CD4-positive, alpha-beta T cell (primary cell): ENCODE results near the gene PLEKHN1. TPM values are rescaled to one million over a fixed set of nuclear protein-coding genes. Genes with fewer than 3 reads are reported as not detected.

Experiments used
- ATAC-seq: fragments of 200-7000 bp; cut with Tn5 transposase; one replicate; pipeline ENCODE4 v1.10.0; 2022; ENCODE audit warnings: mild to moderate bottlenecking; ENCODE audit not compliant: poor library complexity
- CTCF ChIA-PET: fragments of 350-600 bp; sonication (Branson Sonifier 250); formaldehyde crosslinking; loops from one replicate; lab custom pipeline; 2021; ENCODE audit warnings: antibody characterized with exemption, inconsistent platforms; lab: Charles Lee
- POLR2A ChIA-PET: fragments of 350-600 bp; sonication (Branson Sonifier 250); formaldehyde crosslinking; loops from one replicate; lab custom pipeline; 2021; ENCODE audit warnings: antibody characterized with exemption, inconsistent platforms; lab: Charles Lee
- DNase-seq, 14 experiments: peaks; one replicate each; pipeline ENCODE4 v3.0.0-alpha.2; 2013 to 2020; ENCODE audit warnings: mixed read lengths in 2 of 14
- H3K27ac ChIP-seq, 2 donors: one replicate each; pipeline versions ENCODE4 v1.5.1 to v1.7.0; 2013; ENCODE audit warnings: low read length in 2 of 2, low read depth in 1 of 2, mild to moderate bottlenecking in 1 of 2
- H3K27me3 ChIP-seq, 2 experiments: 1 replicate in 1 of 2; 2 replicates in 1 of 2; pipeline versions ENCODE4 v1.6.1 to v1.7.0; 2013; ENCODE audit warnings: low read length in 2 of 2, control low read depth in 1 of 2, mild to moderate bottlenecking in 1 of 2, moderate library complexity in 1 of 2; ENCODE audit not compliant: insufficient read depth in 2 of 2, control insufficient read depth in 1 of 2
- H3K36me3 ChIP-seq: one replicate; pipeline ENCODE4 v1.6.1; 2013; ENCODE audit warnings: low read length, control low read depth; ENCODE audit not compliant: insufficient read depth
- H3K4me1 ChIP-seq: one replicate; pipeline ENCODE4 v1.6.1; 2013; ENCODE audit warnings: low read length, control low read depth; ENCODE audit not compliant: insufficient read depth
- H3K4me3 ChIP-seq: one replicate; pipeline ENCODE4 v1.5.1; 2013; ENCODE audit warnings: mild to moderate bottlenecking, low read length, moderate library complexity
- H3K9me3 ChIP-seq, 2 experiments: 1 replicate in 1 of 2; 2 replicates in 1 of 2; pipeline versions ENCODE4 v1.6.1 to v1.7.0; 2013; ENCODE audit warnings: low read length in 2 of 2, mild to moderate bottlenecking in 2 of 2, control low read depth in 1 of 2, moderate library complexity in 1 of 2; ENCODE audit not compliant: control insufficient read depth in 1 of 2, insufficient read depth in 1 of 2
- H3K27ac Mint-ChIP-seq: one replicate; pipeline ENCODE4 v1.8.0; 2020; ENCODE audit warnings: mixed read lengths
- H3K27me3 Mint-ChIP-seq: one replicate; pipeline ENCODE4 v1.8.0; 2021; ENCODE audit warnings: mixed read lengths
- H3K36me3 Mint-ChIP-seq: one replicate; pipeline ENCODE4 v1.8.0; 2021; ENCODE audit warnings: low read depth, mixed read lengths
- H3K4me1 Mint-ChIP-seq: one replicate; pipeline ENCODE4 v1.8.0; 2021; ENCODE audit warnings: low read depth, mixed read lengths
- H3K4me3 Mint-ChIP-seq: one replicate; pipeline ENCODE4 v1.8.0; 2020; ENCODE audit warnings: mild to moderate bottlenecking, mixed read lengths
- H3K9me3 Mint-ChIP-seq: one replicate; pipeline ENCODE4 v1.8.0; 2020; ENCODE audit warnings: mixed read lengths
- intact Hi-C, 2 experiments: fragments of 100-400 bp; cut with DNase I in 1 of 2; cut with micrococcal nuclease in 1 of 2; formaldehyde crosslinking; loops; one replicate each; pipeline versions ENCODE4 v1.15.1 to v1.9.0; 2023 to 2025; cut with DNase I, micrococcal nuclease
- total RNA-seq, 174 experiments: library from RNA in 2 of 174; stranded (reverse) in 2 of 174; gene quantifications; one replicate each; pipeline ENCODE4 v1.2.3 and lab custom pipeline; 2021 to 2026
- TF ChIP-seq, protein P1 (sequence below): fragments of 200-600 bp; IDR thresholded peaks from one replicate; pipeline ENCODE4 v1.8.0; 2022; ENCODE audit warnings: antibody characterized with exemption, mild to moderate bottlenecking

Gene PLEKHN1
- total RNA-seq, 2 experiments from 2014 or later, result 0.69 to 0.95 TPM

DNA sequence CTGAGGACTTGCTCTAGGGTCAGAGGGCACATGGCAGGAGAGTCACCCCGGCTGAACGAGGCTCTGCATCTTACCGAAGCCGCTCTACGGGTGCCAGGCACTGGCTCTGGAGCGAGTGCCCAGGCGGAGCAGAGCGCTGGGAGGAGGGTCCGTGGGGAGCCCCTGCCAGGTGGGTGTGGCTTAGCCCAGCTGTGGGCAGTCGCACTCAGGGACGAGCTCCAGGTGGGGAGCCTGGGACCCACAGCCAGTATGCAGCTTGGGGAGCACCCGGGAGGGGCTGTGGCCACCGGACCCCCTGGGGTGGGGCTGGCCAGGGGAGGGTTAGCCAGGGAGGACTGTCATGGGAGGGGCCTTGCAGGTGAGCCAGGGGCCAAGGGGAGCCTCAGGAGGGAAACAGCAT, 57.4 kb downstream of the PLEKHN1 start:
- DNase-seq (no peak), ATAC-seq (no peak)
- H3K36me3 Mint-ChIP-seq, result no peaks in the 10 kb centered on the region
- TF ChIP-seq, protein P1, sequence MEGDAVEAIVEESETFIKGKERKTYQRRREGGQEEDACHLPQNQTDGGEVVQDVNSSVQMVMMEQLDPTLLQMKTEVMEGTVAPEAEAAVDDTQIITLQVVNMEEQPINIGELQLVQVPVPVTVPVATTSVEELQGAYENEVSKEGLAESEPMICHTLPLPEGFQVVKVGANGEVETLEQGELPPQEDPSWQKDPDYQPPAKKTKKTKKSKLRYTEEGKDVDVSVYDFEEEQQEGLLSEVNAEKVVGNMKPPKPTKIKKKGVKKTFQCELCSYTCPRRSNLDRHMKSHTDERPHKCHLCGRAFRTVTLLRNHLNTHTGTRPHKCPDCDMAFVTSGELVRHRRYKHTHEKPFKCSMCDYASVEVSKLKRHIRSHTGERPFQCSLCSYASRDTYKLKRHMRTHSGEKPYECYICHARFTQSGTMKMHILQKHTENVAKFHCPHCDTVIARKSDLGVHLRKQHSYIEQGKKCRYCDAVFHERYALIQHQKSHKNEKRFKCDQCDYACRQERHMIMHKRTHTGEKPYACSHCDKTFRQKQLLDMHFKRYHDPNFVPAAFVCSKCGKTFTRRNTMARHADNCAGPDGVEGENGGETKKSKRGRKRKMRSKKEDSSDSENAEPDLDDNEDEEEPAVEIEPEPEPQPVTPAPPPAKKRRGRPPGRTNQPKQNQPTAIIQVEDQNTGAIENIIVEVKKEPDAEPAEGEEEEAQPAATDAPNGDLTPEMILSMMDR, result no peak
- Histone ChIP-seq H3K27me3 (peaks cover 0 to 2% of the 10 kb centered on the region in 2 experiments), H3K27ac (no peak overlapping the region), H3K4me1 (peaks cover 30% of the 10 kb centered on the region), H3K4me3 (no peak overlapping the region), H3K9me3 (no peaks in the 10 kb centered on the region), H3K36me3 (no peaks in the 10 kb centered on the region)
- CTCF ChIA-PET, result no interaction called here
- H3K27ac Mint-ChIP-seq, result no peak overlapping the region
- intact Hi-C loops, result no loop called here
- POLR2A ChIA-PET, result no interaction called here
- H3K27me3 Mint-ChIP-seq, result peaks cover 5% of the 10 kb centered on the region
- H3K4me3 Mint-ChIP-seq, result no peak overlapping the region
- peaks cover 11% of the 10 kb centered on the region for H3K4me1 Mint-ChIP-seq
- H3K9me3 Mint-ChIP-seq, result no peaks in the 10 kb centered on the region

DNA sequence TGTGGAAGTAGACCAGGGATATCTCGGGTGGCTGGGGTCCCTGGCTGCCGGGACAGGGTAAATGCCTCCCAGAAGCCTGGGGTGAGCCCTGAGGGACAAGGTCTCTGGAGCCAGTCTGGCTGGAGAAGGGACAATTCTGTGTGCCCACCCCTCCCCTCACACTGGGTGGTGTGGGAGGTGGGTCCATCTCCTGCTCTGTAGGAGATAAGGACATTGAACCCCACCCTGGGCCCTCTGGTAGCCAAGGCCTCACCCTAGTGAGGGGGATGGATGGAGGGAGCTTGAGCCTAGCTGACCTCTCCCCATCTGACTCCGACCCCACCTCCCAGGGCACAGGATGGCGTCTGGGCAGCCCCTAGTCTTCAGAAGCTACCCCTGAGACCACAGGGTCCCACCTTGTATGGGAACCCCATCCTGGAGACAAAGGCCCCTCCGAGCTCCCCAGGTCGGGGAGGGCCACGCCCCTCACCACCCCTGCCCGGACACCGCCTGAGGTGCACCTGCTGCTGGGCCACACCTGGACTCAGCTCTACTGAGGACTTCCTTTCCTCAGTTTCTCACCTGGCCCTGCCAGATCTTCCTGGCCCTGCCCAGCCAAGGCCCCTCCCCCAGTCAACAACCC, 58.0 kb downstream of the PLEKHN1 start:
- Mint-ChIP-seq H3K36me3 (no peaks in the 10 kb centered on the region), H3K4me3 (no peak overlapping the region), H3K4me1 (peaks cover 11% of the 10 kb centered on the region), H3K9me3 (no peaks in the 10 kb centered on the region), H3K27me3 (peaks cover 5% of the 10 kb centered on the region), H3K27ac (no peak overlapping the region)
- POLR2A ChIA-PET, result no interaction called here
- Histone ChIP-seq H3K9me3 (no peaks in the 10 kb centered on the region), H3K4me3 (no peak overlapping the region), H3K27me3 (peaks cover 0 to 2% of the 10 kb centered on the region in 2 experiments), H3K27ac (no peak overlapping the region), H3K36me3 (no peaks in the 10 kb centered on the region), H3K4me1 (peaks cover 24% of the 10 kb centered on the region)
- TF ChIP-seq, protein P1, result no peak
- no peak for ATAC-seq
- CTCF ChIA-PET, result no interaction called here
- intact Hi-C loops, result no loop called here
- DNase-seq, result no peak

DNA sequence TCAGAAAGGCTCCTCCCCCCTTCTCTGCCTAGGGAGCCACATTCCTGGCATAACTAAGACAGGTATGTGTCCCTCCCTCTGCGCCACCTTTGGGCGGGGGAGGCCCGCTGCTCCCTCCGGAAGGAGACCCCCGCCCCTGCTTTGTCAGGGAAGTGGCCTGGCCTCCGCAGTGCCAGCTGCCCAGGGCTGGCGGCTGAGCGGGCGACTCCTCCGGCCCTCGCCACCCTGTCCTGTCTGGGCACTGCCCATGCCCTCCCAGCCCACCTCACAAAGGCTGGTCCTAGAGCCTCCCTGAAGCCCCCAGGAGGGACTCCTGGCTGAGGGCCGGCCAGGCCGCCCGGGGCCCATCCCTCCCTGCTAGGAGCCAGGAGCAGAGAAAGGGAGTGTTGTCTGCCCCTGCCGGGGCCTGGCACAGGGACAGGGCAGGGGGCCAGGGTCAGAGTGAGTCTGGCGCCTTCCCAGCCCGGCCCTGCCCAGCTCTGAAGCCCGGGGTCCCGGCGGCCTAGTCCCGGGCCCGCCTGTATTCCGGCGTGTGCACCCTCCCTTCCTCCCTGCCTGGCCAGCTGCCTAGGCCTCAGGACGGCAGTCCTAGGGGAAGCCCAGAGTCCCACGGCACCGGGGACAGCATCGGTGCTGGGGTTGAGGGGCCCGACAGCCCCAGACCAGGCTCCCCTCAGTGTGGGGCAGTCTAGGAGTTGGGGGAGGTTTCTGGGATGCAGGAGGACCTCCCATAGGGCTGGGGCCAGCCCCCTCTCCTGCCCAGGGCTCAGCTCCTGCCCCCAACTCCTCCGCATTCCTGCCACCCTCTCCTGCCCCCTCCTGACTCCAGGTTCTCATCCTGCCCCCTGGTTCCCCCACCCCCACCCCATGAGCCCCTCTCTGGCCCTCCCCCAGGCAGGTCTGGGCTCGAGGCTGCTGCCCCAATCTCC, 58.8 kb downstream of the PLEKHN1 start:
- H3K27ac Mint-ChIP-seq, result no peak overlapping the region
- ChIA-PET POLR2A (no interaction called here), CTCF (no interaction called here)
- no peak overlapping the region for H3K4me3 Mint-ChIP-seq
- H3K9me3 Mint-ChIP-seq, result no peaks in the 10 kb centered on the region
- intact Hi-C loops, result no loop called here
- no peak for DNase-seq
- Histone ChIP-seq H3K9me3 (no peaks in the 10 kb centered on the region), H3K4me1 (peaks cover 24% of the 10 kb centered on the region), H3K36me3 (no peaks in the 10 kb centered on the region), H3K27me3 (peaks cover 0 to 2% of the 10 kb centered on the region in 2 experiments), H3K4me3 (no peak overlapping the region), H3K27ac (no peak overlapping the region)
- TF ChIP-seq, protein P1, result no peak
- H3K27me3 Mint-ChIP-seq, result peaks cover 5% of the 10 kb centered on the region
- H3K4me1 Mint-ChIP-seq, result peaks cover 11% of the 10 kb centered on the region
- ATAC-seq, result no peak
- no peaks in the 10 kb centered on the region for H3K36me3 Mint-ChIP-seq

Other genes with a start within 250 kb of the PLEKHN1 start
- not detected for gene SAMD11, start 42.6 kb upstream of the PLEKHN1 start, total RNA-seq
- 10 to 100 TPM; 50.2 to 52.0 TPM for gene NOC2L, start 7.2 kb upstream of the PLEKHN1 start, total RNA-seq
- 10 to 100 TPM; 13.9 TPM for gene KLHL17, start 5.9 kb upstream of the PLEKHN1 start, total RNA-seq
- not detected for gene PERM1, start 15.6 kb downstream of the PLEKHN1 start, total RNA-seq
- gene HES4, start 33.6 kb downstream of the PLEKHN1 start, total RNA-seq, result 10 to 100 TPM; 29.0 to 30.9 TPM
- gene ISG15, start 47.0 kb downstream of the PLEKHN1 start, total RNA-seq, result 10 to 100 TPM; 38.0 to 38.9 TPM
- 1 to 10 TPM; 1.5 to 2.0 TPM for gene AGRN, start 53.6 kb downstream of the PLEKHN1 start, total RNA-seq
- gene RNF223, start 107.8 kb downstream of the PLEKHN1 start, total RNA-seq, result not detected
- 10 to 100 TPM; 11.1 to 11.3 TPM for gene C1orf159, start 149.6 kb downstream of the PLEKHN1 start, total RNA-seq
- gene TTLL10, start 207.4 kb downstream of the PLEKHN1 start, total RNA-seq, result under 1 TPM; 0.11 to 0.59 TPM
- gene TNFRSF18, start 240.1 kb downstream of the PLEKHN1 start, total RNA-seq, result 10 to 100 TPM; 14.8 to 17.8 TPM
- gene TNFRSF4, start 247.7 kb downstream of the PLEKHN1 start, total RNA-seq, result 10 to 100 TPM; 27.6 to 28.6 TPM